HUES6 (cell line): ENCODE results near the gene ELFN2.

ENCODE experiments used
- H3K27ac ChIP-seq: 2 replicates; pipeline ENCODE4 v1.7.0; 2013; ENCODE audit warnings: low read depth, mild to moderate bottlenecking, low read length, inconsistent platforms
- H3K27me3 ChIP-seq: 2 replicates; pipeline ENCODE4 v1.6.1; 2013; ENCODE audit warnings: low read length; ENCODE audit not compliant: control insufficient read depth, insufficient read depth
- H3K36me3 ChIP-seq: 2 replicates; pipeline ENCODE4 v1.6.1; 2013; ENCODE audit warnings: low read length; ENCODE audit not compliant: control insufficient read depth, insufficient read depth
- H3K4me1 ChIP-seq: 2 replicates; pipeline ENCODE4 v1.6.1; 2013; ENCODE audit warnings: low read length; ENCODE audit not compliant: control insufficient read depth, insufficient read depth
- H3K4me3 ChIP-seq: 2 replicates; pipeline ENCODE4 v1.5.1; 2013; ENCODE audit warnings: low read depth, low read length
- H3K9ac ChIP-seq: one replicate; pipeline ENCODE4 v1.6.1; 2013; ENCODE audit warnings: mild to moderate bottlenecking, low read length
- H3K9me3 ChIP-seq: 2 replicates; pipeline ENCODE4 v1.6.1; 2013; ENCODE audit warnings: low read depth, low read length; ENCODE audit not compliant: control insufficient read depth, insufficient read depth

The ELFN2 gene

DNA sequence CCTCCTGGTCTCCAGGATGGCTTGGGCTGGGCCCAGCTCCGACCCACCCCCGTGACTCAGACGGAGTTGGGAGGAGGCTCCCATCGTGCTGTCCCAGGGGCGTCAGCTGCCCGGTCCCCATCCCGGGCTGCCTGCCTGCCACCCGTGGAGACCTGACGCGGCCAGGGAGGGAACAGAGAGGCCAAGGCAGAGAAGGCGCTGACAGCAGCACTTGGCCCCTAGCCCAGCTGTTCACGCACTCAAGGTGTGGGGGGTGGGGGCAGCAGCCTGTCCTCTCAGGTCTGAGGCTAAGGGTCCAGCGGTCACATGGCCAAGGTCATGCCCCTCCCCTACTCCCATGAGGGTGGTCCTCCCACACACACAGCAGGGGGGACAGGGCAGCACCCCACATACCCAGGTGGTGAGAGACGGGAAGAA, 48.6 kb downstream of the ELFN2 start:
- Histone ChIP-seq H3K27me3 (peaks cover 6% of the 10 kb centered on the region; the same call in 1 of the 2 replicates), H3K36me3 (no peaks in the 10 kb centered on the region), H3K27ac (no peak overlapping the region), H3K4me3 (no peak overlapping the region), H3K9me3 (no peaks in the 10 kb centered on the region), H3K4me1 (no peaks in the 10 kb centered on the region), H3K9ac (no peak overlapping the region)

DNA sequence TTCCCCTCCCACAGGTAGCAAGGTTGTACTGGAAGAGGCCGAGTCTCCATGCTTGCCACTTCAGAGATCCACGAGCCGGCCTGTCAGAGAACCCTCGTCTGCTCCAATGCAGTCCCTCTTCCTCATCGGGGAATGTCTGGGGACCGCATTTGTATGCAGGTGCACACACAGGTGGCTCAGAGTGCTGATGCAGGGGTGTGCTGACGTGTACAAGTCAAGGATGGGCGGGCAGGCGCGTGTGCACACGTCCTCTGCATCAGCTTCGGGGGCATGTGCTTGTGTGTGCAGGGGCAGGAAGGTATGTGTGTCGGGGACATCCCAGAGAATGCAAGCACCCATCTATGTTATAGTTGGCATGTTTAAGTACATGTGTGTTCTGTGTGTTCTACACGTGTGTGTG, 49.4 kb downstream of the ELFN2 start:
- H3K4me3 ChIP-seq, result no peak overlapping the region
- H3K9me3 ChIP-seq, result no peaks in the 10 kb centered on the region
- no peaks in the 10 kb centered on the region for H3K4me1 ChIP-seq
- no peaks in the 10 kb centered on the region for H3K36me3 ChIP-seq
- no peak overlapping the region for H3K27ac ChIP-seq
- no peak overlapping the region for H3K9ac ChIP-seq
- H3K27me3 ChIP-seq, result peaks cover 6% of the 10 kb centered on the region; the same call in 1 of the 2 replicates

DNA sequence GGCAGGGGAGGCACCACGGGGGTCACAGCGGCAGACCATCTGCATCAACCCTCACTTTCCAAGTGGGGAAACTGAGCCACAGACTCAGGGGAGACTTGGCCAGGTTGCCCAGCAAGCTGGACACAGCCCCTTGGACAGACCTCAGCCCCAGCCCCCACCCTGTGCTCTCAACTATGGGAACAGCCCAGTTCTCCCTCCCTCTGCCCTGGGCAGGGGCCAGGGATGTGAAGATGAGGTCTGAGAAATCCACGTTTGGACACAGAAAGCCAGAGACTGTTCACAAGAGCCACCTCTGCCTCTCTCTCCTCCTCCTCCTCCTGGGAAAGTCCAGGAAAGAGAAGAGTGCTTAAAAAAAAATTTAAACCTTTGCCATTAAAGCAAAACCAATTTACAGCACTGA, 50.1 kb downstream of the ELFN2 start:
- Histone ChIP-seq H3K4me1 (no peaks in the 10 kb centered on the region), H3K27ac (no peak overlapping the region), H3K9ac (no peak overlapping the region), H3K4me3 (no peak overlapping the region), H3K9me3 (no peaks in the 10 kb centered on the region), H3K27me3 (peaks cover 6% of the 10 kb centered on the region; the same call in 1 of the 2 replicates), H3K36me3 (no peaks in the 10 kb centered on the region)

DNA sequence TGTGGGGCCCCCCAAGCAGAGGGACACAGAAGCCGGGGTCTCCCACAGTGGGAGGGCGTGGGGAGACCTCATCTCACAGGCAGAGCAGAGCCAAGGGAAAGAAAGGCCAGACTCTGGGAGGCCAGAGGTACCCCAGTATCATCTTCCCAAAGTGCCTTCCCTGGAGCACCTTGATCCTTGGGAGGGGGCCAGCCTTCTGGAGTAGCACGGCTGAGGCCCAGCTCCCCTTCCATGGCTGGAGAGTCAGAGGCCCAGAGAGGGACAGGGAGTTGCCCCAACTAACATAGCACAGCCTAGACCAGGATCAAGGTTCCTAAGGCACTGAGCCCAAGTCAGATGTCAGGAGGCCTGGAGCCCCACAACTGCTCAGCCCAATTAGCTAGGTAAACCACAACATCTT, 50.6 kb downstream of the ELFN2 start:
- H3K27ac ChIP-seq, result no peak overlapping the region
- H3K4me1 ChIP-seq, result no peaks in the 10 kb centered on the region
- no peaks in the 10 kb centered on the region for H3K36me3 ChIP-seq
- H3K9ac ChIP-seq, result no peak overlapping the region
- no peak overlapping the region for H3K4me3 ChIP-seq
- no peaks in the 10 kb centered on the region for H3K9me3 ChIP-seq
- H3K27me3 ChIP-seq, result peaks cover 6% of the 10 kb centered on the region; the same call in 1 of the 2 replicates

DNA sequence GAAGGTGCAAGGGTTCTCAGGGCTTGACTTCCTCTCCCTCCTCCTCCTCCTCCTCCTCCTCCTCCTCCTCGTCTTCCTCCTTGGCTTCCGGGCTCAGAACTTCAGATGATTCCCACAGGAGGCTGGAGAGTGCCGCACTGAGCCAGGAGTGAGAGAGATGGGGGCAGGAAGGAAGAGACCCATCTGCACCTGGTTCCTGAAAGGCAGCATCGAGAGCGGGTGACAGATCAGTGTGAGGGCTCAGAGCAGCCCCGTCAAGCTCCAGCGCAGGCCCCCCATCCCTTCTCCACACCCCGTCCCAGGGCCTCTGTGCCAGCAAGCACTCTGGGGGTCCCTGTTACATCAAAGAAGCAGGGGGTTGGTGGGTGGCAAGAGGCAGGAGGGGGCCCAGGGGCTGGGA, 51.5 kb downstream of the ELFN2 start:
- H3K4me3 ChIP-seq, result no peak overlapping the region

DNA sequence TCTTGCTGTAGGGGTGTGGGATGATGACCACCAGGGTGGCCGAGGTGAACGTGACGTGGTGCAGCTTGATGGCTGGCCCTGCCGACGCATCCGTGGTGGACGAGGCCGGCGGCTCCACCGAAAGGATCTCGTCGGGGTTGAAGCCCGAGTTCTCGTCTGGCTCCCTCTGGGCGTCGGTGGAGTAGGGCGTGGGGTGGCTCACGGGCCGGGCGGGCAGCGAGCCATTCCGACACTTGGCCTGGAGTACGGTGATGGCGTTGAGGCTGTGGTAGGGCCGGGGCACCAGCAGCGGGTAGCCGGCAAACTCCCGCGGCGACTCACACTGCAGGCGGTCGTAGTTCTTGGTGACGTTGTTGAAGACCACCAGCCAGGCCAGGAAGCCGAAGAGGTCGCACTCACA, 52.7 kb downstream of the ELFN2 start:
- Histone ChIP-seq H3K9ac (no peak overlapping the region), H3K4me1 (no peaks in the 10 kb centered on the region; the same call in 1 of the 2 replicates), H3K27me3 (no peaks in the 10 kb centered on the region; the same call in 1 of the 2 replicates), H3K4me3 (no peak overlapping the region), H3K9me3 (no peaks in the 10 kb centered on the region), H3K36me3 (no peaks in the 10 kb centered on the region), H3K27ac (no peak overlapping the region)

More for the DNA sequence above, 51.5 kb downstream of the ELFN2 start:
- Histone ChIP-seq H3K27me3 (peaks cover 2% of the 10 kb centered on the region; the same call in 1 of the 2 replicates), H3K36me3 (no peaks in the 10 kb centered on the region), H3K27ac (no peak overlapping the region), H3K9me3 (no peaks in the 10 kb centered on the region), H3K9ac (no peak overlapping the region), H3K4me1 (no peaks in the 10 kb centered on the region)

DNA sequence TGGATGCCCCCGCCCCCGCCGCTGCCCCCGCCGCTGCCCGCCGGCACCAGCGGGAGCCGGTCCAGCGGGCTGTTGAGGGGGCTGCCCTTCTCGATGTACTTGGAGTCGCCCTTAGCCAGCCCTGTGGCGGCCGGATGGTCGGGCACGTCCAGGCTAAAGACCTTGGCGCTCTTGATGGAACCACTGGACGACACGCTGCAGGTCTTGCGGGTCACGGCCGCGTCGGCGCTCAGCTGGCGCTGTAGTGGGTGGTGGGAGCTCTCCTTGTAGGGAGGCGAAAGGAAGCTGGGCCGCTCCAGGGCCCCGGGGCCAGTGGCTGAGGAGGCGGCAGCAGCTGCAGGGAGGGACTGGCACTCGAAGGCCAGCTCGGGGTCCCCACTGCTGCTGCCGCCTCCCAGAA, 53.8 kb downstream of the ELFN2 start:
- no peak overlapping the region for H3K27ac ChIP-seq
- H3K27me3 ChIP-seq, result no peaks in the 10 kb centered on the region; the same call in 1 of the 2 replicates

DNA sequence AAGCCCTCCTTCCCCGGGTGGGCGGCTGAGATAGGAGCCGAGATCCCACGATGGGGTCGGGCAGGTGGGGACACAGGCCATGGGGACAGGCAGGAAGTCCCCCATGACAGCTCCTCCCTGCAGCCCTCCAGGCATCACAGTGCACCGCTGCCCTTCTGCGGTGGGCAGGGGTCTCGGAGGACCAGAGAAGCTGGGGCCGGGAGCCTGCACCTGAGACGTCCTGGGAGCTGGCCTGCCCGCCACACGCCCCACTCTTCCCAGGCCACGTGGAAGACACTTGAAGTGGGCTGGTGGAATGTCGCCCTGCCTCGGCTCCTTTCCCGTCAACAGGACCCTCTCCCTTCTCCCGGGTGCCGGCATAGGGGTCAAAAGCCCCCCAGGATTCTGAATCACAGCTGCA, 55.4 kb downstream of the ELFN2 start:
- Histone ChIP-seq H3K4me1 (peaks cover 12% of the 10 kb centered on the region), H3K36me3 (no peaks in the 10 kb centered on the region), H3K9ac (no peak overlapping the region), H3K27ac (no peak overlapping the region), H3K9me3 (no peaks in the 10 kb centered on the region), H3K4me3 (no peak overlapping the region), H3K27me3 (no peaks in the 10 kb centered on the region)

More for the DNA sequence above, 53.8 kb downstream of the ELFN2 start:
- H3K36me3 ChIP-seq, result no peaks in the 10 kb centered on the region
- H3K4me1 ChIP-seq, result peaks cover 6% of the 10 kb centered on the region
- H3K9ac ChIP-seq, result no peak overlapping the region
- no peak overlapping the region for H3K4me3 ChIP-seq
- no peaks in the 10 kb centered on the region for H3K9me3 ChIP-seq

DNA sequence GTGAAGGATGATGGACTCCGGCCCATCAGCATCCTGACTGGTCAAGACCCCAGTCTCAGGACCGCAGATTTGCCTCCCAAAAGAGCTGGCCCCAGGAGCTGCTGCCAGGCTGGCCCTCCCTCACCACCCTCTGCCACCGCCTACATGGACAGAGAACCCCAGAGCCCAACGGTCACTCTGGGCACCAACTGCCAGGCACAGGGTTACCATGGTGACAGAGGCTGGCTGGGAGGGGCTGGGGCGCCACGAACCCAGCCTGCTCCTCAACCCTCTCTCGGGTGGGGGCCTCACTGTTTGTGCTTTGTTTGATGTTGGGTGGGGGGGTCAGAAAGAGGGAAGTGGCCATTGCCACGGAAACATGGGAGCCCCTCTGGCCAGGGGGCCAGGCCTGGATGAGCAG, 55.8 kb downstream of the ELFN2 start:
- Histone ChIP-seq H3K9ac (no peak overlapping the region), H3K9me3 (no peaks in the 10 kb centered on the region), H3K27me3 (no peaks in the 10 kb centered on the region; the same call in 1 of the 2 replicates), H3K4me1 (peaks cover 12% of the 10 kb centered on the region), H3K4me3 (no peak overlapping the region), H3K27ac (no peak overlapping the region), H3K36me3 (no peaks in the 10 kb centered on the region)

DNA sequence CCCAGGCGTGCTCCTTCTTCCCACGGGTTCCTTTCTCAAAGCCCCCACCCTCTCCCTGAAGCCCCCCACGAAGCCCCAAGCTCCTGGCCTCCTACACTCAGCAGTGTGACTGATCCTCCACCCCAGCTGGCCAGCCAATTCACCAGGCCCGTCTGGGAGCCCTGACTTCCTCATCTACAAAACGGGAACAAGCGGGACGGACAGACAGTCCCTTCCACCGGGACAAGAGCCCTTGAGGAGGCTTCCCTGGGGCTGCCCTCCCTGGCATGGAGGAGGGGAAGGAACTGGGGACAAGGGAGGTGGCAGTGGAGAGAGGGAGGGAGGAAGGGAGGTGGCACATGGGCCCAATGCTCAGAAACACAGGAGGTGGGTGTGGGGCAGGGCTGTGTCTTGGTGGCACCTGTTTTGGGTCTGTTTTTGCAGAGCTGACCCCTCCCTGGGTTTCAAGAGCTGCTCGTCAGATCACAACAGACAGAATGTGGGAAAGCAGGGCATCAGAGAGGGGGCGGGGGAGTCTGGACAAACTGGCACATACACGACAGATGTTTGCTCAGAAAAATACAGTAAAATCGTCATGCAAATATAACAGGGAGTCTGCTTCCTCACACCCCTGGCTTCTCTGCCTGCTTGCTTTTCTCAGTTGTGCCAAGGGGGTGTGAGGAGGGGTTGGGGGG, 56.8 kb downstream of the ELFN2 start:
- H3K4me3 ChIP-seq, result no peak overlapping the region
- no peaks in the 10 kb centered on the region for H3K36me3 ChIP-seq
- no peaks in the 10 kb centered on the region; the same call in 1 of the 2 replicates for H3K27me3 ChIP-seq
- no peaks in the 10 kb centered on the region for H3K9me3 ChIP-seq
- H3K4me1 ChIP-seq, result peaks cover 12% of the 10 kb centered on the region
- H3K9ac ChIP-seq, result no peak overlapping the region
- no peak overlapping the region for H3K27ac ChIP-seq

DNA sequence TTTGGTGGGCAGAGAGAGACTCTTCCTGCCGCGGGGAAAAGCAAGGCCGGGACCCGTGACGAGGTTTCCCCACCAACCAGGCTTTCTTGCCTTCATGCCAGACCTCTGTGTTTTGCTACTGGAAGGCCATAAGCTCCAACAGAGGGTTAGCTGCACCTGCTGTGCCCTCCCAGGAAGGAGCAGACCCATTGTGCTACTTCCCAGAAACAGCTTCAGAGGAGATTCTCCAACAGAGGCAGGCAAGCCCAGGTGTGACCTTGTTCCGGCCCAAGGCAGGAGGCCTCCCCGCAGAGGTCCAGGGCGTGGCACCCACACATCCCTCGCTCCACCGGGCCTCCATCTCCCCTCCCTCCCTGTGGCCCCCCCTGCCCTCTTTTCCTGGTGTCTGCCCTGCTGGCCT, 57.8 kb downstream of the ELFN2 start:
- Histone ChIP-seq H3K4me1 (peaks cover 12% of the 10 kb centered on the region), H3K36me3 (no peaks in the 10 kb centered on the region)

More for the DNA sequence above, 57.8 kb downstream of the ELFN2 start:
- Histone ChIP-seq H3K27me3 (no peaks in the 10 kb centered on the region; the same call in 1 of the 2 replicates), H3K27ac (no peak overlapping the region), H3K9me3 (no peaks in the 10 kb centered on the region), H3K4me3 (no peak overlapping the region), H3K9ac (no peak overlapping the region)
